NCI-H226 (cell line): ENCODE data around the gene EPHB2.

Experiments used
- DNase-seq: peaks from one replicate; pipeline ENCODE4 v3.0.0-alpha.2; 2015

EPHB2 gene

GRCh38 chr1:22782406-22782805, 71.8 kb downstream of the EPHB2 start:
- no peak for DNase-seq

DNA sequence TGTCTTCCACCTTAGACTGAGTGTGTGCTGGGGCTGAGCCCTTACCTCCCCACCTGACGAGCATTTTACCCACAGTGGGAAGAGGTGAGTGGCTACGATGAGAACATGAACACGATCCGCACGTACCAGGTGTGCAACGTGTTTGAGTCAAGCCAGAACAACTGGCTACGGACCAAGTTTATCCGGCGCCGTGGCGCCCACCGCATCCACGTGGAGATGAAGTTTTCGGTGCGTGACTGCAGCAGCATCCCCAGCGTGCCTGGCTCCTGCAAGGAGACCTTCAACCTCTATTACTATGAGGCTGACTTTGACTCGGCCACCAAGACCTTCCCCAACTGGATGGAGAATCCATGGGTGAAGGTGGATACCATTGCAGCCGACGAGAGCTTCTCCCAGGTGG, 73.7 kb downstream of the EPHB2 start:
- no peak for DNase-seq

DNA sequence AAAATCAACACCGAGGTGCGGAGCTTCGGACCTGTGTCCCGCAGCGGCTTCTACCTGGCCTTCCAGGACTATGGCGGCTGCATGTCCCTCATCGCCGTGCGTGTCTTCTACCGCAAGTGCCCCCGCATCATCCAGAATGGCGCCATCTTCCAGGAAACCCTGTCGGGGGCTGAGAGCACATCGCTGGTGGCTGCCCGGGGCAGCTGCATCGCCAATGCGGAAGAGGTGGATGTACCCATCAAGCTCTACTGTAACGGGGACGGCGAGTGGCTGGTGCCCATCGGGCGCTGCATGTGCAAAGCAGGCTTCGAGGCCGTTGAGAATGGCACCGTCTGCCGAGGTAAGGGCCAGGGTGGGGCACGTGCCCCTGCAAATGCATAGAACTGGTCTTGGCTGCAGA, 74.1 kb downstream of the EPHB2 start:
- no peak for DNase-seq

GRCh38 chr1:22786101-22786500, 75.5 kb downstream of the EPHB2 start:
- DNase-seq: no peak

- no peak for DNase-seq
Observed at GRCh38 chr1:22786719-22787489, 76.3 kb downstream of the EPHB2 start.

DNA sequence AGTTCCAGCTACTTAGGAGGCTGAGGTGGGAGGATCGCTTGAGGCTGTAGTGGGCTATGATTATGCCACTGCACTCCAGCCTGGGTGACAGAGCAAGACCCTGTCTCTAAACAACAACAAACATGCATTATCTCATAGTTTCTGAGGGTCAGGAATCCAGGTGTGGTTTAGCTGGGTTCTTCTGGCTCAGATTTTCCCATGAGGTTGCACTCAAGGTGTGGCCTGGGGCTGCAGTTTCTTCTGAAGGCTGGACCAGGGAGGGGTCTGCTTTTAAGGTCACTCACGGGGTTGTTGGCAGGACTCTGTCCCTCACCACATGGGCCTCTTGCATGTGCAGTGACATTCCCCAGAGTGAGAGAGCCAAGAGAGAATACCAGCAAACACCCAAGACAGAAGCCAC, 77.0 kb downstream of the EPHB2 start:
- no peak for DNase-seq

DNA sequence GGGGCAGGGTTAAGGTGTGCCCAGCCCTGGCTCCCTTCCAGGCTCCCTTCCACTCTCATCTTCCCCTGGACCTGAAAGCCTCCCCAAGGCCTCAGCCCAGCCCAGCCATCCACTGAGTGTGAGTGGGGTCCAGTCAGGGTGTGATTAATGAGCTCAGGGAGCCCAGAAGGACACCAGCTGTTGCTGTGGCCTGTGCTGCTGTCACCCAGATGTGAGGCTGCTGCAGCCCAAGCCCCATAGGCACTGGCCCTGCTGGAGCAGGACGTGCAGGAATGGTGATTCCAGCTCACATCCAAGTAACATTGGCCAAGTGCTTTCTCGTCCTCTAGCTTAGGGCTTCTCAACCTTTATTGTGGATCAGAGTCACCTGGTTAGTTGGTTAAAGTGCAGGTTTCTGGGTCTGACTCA, 77.6 kb downstream of the EPHB2 start:
- DNase-seq: no peak

DNA sequence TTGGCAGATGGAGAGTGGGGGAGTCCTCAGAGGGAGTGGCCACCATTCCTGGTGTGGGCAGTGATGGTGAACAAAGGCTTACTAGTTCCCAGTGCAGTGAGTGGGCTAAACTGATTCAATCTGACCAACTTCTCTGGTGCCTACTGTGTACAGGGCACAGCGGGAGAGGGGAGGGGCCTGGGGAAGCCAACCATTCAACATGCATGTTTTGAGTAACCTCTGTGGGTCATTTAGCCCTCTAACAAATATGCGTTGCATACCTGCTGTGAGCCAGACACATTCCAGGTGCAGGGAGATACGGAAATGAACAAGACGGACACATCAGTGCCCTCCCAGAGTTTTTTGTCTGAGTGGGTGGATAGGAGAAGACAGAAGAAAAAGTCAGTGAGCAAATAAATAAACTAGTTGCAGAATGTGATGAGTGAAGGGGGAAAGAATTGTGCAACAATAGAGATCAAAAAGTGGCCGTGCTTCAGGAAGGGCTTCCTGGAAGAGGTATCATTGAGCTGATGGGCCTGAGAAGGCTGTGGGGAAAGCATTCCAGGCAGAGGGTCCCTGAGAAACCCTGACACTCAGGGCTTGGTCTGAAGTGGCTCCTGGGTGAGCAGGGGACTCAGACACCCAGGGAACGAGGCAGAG, 78.8 kb downstream of the EPHB2 start:
- no peak for DNase-seq

GRCh38 chr1:22790232-22791008, 79.8 kb downstream of the EPHB2 start:
- DNase-seq: no peak

- no peak for DNase-seq
Observed at GRCh38 chr1:22791831-22792347, 81.2 kb downstream of the EPHB2 start.

DNA sequence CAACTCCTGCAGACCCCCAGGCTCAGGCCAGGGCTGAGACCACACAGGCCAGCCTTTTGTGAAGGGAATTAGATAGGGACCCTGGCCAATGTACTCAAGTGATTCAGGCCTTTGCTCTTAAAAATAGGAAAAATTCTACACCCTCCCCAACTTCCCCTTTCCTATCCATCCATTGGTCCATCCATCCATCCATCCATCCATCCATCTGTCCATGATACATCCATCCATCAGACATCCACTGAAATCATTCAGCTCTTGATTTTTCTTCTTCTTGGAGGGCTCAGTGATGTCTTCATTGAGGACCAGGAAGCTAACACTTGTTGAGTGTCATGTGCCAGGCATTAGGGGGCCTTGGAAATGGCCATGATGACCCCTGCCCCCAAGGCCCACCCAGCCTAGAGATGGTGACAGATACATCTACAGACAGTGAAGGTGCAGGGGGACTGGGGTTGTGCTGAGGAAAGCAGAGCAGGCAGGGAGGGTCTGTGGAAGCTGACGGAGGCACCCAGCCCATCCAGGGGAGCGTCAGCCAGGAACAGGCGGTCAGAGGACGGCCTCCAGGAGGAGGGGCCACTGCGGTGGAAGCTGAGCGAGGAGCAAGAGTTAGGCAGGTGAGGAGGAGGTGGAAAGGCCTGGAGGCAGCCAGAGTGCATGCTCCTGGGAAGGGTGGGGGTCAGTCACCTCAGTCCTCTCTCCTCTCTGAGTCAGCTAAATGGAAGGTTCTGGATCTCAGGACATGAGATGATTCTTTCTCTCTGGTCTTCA, 81.9 kb downstream of the EPHB2 start:
- DNase-seq: no peak

- no peak for DNase-seq
Observed at GRCh38 chr1:22793647-22794046, 83.0 kb downstream of the EPHB2 start.

- no peak for DNase-seq
Observed at GRCh38 chr1:22794647-22795365, 84.2 kb downstream of the EPHB2 start.

DNA sequence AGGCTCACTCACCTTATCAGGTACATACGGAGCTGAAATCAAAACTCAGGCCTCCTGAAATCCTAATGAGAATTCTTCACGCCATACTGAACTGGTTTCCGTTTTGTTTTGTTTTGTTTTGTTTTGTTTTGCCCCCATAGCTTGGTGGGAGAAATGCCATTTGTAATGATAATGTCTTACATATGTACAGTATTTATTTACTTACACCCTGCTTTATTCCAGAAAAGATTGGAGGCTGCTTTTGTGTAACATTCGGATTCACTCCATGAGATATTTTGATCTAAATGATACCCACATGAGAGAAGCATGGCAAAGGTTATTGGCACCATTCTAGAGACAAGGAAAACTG, 84.7 kb downstream of the EPHB2 start:
- no peak for DNase-seq

DNA sequence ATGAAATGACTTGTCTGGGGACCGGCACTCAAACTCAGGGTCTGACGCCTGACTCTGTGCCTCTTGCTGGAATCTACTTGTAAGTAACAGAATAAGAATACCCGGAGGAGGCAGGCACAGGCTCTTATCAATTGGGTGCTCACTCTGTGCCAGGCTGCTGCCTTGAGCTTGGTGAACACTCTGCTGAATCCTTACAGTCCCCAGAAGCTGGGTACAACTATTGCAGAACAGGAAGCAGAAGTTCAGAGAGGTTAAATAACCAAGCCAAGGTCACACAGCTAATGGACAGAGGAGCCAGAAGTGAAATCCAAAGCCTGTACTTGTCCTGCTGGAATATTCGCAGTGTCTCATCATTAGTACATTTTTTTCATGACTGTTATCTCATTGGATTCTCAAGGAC, 86.0 kb downstream of the EPHB2 start:
- peak; percentile 5 for DNase-seq

- DNase-seq: no peak
Observed at GRCh38 chr1:22798083-22798482, 87.4 kb downstream of the EPHB2 start.

DNA sequence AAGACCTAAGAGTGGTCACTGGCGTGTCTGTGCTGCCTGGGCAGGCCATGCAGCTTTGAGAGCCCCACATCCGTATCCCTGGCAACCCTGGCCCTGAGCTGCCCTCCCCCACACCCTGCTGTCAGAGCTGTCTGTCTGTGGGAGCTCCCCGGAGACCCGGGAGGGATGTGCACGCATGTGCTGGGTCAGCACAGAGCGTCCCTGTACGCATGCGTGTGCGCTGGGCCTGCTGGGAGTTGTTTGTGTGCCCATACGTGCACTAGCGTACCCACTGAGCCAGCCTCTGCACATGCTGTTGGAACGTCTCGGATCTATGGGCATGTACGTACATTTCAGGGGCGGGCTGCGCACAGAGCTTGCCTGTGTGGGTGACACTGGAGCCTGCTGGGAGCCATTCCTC, 89.3 kb downstream of the EPHB2 start:
- no peak for DNase-seq

- DNase-seq: no peak
Observed at GRCh38 chr1:22800629-22801028, 90.0 kb downstream of the EPHB2 start.

- DNase-seq: no peak
Observed at GRCh38 chr1:22801347-22801746, 90.7 kb downstream of the EPHB2 start.

GRCh38 chr1:22801761-22802160, 91.1 kb downstream of the EPHB2 start:
- DNase-seq: no peak

DNA sequence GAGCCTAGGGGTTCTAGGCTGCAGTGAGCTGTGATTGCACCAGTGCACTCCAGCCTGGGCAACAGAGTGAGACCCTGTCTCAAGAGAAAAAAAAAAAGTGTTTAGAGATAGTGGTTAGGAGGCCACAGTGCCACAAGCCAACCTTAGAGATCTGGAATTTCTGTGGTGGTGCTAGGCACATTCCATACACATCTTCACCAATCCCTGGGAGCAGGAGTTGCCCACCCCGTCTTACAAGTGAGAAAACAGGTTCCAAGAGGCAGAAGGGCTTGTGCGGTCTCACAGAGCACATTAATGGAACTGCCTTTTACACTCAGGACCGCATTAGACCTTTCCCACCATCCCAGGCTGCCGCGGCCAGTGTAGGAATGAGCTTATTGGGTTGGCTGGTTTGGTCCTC, 93.2 kb downstream of the EPHB2 start:
- DNase-seq: peak; percentile 14

- no peak for DNase-seq
Observed at GRCh38 chr1:22804406-22804805, 93.8 kb downstream of the EPHB2 start.
